HL-60 (cell line): Measurements from ENCODE around the gene ARL5C.

Source experiments
- DNase-seq, 2 experiments: peaks; one replicate each; pipeline ENCODE4 v3.0.0-alpha.2; 2010 to 2020; ENCODE audit warnings: low read depth in 1 of 2, low spot score in 1 of 2
- H3K27ac ChIP-seq: fragments of 250-450 bp; sonication (Bioruptor Pico); replicated peaks from 2 replicates; pipeline ENCODE4 v1.5.1; 2020; ENCODE audit warnings: mild to moderate bottlenecking, moderate library complexity
- H3K27me3 ChIP-seq: fragments of 250-450 bp; sonication (Bioruptor Pico); 2 replicates; pipeline ENCODE4 v1.5.1; 2021; ENCODE audit warnings: mild to moderate bottlenecking, moderate library complexity; ENCODE audit not compliant: insufficient read depth, poor library complexity, severe bottlenecking
- H3K4me3 ChIP-seq: replicated peaks from 2 replicates; pipeline ENCODE4 v1.5.1; 2011; ENCODE audit warnings: mild to moderate bottlenecking, control low read depth, low read length; ENCODE audit not compliant: insufficient read depth
- GABPA ChIP-seq: IDR thresholded peaks from 2 replicates; pipeline ENCODE4 v1.6.1; 2012; ENCODE audit warnings: low read depth
- POLR2AphosphoS5 ChIP-seq: IDR thresholded peaks from 2 replicates; pipeline ENCODE4 v1.6.1; 2012; ENCODE audit warnings: low read depth
- SPI1 ChIP-seq: IDR thresholded peaks from 2 replicates; pipeline ENCODE4 v1.6.1; 2012; ENCODE audit warnings: low read depth, mild to moderate bottlenecking, borderline replicate concordance
- TF ChIP-seq, protein P1 (sequence below): IDR thresholded peaks from one replicate; pipeline ENCODE4 v1.5.1; 2011; ENCODE audit warnings: low read length, control low read depth, inconsistent platforms; ENCODE audit not compliant: insufficient read depth
- TF ChIP-seq, protein P2 (sequence below): IDR thresholded peaks from 2 replicates; pipeline ENCODE4 v1.6.1; 2012; ENCODE audit warnings: low read depth; ENCODE audit not compliant: insufficient replicate concordance

ARL5C gene

DNA sequence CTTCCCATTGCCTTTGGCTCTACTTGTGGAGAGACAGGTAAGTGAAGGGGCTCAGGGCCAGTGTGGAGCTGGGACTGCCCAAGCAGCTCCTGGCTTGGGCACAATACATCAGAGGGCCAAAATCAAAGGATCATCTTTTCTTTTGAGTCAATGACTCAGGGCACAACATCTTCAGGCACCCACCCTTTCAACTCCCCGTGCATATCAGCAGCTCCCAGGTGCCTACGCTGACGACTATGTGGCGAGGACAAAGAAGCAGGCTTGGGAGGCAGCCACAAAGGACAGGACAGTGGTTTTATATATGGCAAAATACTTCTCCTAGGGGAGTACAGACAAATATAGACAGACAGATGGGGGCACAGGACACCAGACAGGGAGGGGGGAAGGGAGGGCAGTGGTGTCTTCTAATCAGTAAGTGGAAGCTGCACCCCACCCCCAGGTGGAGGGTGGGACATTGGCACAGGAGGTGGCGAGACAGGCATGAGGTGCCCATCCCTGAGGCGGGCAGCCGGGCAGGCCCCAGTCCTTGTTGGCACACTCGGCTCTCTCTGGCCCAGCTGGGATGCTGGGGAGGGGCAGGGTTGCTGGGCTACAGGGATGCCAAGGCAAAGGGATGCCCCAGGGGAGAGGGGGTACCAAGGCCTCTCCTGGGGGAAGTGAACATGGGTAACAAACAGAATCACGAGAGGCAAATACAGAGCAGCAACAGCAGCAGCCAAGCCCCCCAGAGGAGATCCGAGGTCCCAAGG is 7.7 kb upstream of the ARL5C start:
- no peak overlapping the region for H3K4me3 ChIP-seq
- no peak overlapping the region for H3K27ac ChIP-seq
- no peaks in the 10 kb centered on the region for H3K27me3 ChIP-seq
- no peak for DNase-seq
- TF ChIP-seq, protein P1, sequence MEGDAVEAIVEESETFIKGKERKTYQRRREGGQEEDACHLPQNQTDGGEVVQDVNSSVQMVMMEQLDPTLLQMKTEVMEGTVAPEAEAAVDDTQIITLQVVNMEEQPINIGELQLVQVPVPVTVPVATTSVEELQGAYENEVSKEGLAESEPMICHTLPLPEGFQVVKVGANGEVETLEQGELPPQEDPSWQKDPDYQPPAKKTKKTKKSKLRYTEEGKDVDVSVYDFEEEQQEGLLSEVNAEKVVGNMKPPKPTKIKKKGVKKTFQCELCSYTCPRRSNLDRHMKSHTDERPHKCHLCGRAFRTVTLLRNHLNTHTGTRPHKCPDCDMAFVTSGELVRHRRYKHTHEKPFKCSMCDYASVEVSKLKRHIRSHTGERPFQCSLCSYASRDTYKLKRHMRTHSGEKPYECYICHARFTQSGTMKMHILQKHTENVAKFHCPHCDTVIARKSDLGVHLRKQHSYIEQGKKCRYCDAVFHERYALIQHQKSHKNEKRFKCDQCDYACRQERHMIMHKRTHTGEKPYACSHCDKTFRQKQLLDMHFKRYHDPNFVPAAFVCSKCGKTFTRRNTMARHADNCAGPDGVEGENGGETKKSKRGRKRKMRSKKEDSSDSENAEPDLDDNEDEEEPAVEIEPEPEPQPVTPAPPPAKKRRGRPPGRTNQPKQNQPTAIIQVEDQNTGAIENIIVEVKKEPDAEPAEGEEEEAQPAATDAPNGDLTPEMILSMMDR: no peak
- TF ChIP-seq, protein P2, sequence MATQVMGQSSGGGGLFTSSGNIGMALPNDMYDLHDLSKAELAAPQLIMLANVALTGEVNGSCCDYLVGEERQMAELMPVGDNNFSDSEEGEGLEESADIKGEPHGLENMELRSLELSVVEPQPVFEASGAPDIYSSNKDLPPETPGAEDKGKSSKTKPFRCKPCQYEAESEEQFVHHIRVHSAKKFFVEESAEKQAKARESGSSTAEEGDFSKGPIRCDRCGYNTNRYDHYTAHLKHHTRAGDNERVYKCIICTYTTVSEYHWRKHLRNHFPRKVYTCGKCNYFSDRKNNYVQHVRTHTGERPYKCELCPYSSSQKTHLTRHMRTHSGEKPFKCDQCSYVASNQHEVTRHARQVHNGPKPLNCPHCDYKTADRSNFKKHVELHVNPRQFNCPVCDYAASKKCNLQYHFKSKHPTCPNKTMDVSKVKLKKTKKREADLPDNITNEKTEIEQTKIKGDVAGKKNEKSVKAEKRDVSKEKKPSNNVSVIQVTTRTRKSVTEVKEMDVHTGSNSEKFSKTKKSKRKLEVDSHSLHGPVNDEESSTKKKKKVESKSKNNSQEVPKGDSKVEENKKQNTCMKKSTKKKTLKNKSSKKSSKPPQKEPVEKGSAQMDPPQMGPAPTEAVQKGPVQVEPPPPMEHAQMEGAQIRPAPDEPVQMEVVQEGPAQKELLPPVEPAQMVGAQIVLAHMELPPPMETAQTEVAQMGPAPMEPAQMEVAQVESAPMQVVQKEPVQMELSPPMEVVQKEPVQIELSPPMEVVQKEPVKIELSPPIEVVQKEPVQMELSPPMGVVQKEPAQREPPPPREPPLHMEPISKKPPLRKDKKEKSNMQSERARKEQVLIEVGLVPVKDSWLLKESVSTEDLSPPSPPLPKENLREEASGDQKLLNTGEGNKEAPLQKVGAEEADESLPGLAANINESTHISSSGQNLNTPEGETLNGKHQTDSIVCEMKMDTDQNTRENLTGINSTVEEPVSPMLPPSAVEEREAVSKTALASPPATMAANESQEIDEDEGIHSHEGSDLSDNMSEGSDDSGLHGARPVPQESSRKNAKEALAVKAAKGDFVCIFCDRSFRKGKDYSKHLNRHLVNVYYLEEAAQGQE: no peak
- TF ChIP-seq SPI1: no peak
- no peak for TF ChIP-seq GABPA
- TF ChIP-seq POLR2AphosphoS5: no peak

DNA sequence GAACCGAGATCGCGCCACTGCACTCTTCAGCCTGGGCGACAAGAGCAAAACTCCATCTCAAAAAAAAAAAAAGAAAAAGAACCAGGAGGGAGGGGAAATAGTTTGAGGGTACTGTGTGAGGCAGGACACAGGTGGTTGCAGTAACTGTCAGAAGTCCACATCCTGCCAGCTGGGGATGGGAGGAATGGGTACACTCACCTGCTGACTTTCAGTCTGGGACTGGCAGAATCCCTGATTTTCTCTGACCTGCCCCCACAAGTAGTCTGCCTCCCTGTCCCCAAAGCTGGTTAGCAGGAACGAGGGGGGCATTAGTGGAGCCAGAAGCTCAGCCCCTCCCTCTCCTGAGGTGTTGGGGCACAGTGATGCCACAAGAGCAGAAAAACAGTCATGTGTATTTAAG is 7.1 kb upstream of the ARL5C start:
- Histone ChIP-seq H3K27me3 (no peaks in the 10 kb centered on the region), H3K27ac (no peak overlapping the region), H3K4me3 (no peak overlapping the region)
- no peak for TF ChIP-seq GABPA
- TF ChIP-seq, protein P1: no peak
- no peak for TF ChIP-seq POLR2AphosphoS5
- TF ChIP-seq SPI1: no peak
- TF ChIP-seq, protein P2: no peak
- no peak for DNase-seq

DNA sequence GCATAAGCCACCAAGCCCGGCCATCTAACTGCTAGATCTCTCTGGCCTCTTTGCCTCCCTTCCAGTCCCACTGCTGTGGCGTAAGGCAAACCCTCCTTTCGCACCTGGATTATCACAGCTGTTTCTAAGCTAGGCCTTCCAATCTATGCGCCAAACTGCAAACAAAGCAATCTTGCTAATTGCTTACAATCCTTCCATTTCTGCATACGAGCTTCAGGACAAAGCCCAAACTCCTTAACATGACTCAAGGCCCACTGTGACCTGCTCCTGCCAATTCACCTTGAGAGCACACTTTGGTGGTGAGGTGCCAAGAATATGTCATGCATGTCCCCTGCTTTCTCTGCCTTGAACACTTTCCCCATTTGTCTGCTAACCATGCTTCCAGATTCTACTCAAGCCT is 6.0 kb upstream of the ARL5C start:
- TF ChIP-seq, protein P1: no peak
- no peak for TF ChIP-seq SPI1
- TF ChIP-seq GABPA: no peak
- TF ChIP-seq POLR2AphosphoS5: no peak
- Histone ChIP-seq H3K27me3 (no peaks in the 10 kb centered on the region), H3K4me3 (no peak overlapping the region), H3K27ac (no peak overlapping the region)
- no peak for DNase-seq
